ENCODE results near the gene ABCC9.

DNA sequence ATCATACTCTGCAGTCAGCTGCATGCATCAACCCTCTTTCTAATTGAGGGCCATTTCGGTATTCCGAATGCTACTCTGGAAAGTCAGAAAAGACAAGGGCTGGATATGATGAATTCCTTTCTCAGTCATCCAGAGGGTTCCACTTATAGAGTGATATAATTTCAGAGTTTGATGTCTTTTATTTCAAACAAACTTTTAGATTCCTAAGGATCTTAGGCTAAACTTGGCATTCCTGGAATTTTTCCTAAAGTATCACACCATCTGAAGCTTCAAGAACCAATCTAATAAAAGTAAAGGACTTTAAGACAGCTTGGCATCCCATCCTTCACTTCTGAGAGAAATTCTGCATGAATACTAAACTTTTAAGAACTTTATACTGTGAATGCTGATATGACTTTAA is 97.4 kb downstream of the ABCC9 start:
- no peak for TF ChIP-seq POLR2A (IDR thresholded peaks at IDR 0.05)
- TF ChIP-seq, protein P1, sequence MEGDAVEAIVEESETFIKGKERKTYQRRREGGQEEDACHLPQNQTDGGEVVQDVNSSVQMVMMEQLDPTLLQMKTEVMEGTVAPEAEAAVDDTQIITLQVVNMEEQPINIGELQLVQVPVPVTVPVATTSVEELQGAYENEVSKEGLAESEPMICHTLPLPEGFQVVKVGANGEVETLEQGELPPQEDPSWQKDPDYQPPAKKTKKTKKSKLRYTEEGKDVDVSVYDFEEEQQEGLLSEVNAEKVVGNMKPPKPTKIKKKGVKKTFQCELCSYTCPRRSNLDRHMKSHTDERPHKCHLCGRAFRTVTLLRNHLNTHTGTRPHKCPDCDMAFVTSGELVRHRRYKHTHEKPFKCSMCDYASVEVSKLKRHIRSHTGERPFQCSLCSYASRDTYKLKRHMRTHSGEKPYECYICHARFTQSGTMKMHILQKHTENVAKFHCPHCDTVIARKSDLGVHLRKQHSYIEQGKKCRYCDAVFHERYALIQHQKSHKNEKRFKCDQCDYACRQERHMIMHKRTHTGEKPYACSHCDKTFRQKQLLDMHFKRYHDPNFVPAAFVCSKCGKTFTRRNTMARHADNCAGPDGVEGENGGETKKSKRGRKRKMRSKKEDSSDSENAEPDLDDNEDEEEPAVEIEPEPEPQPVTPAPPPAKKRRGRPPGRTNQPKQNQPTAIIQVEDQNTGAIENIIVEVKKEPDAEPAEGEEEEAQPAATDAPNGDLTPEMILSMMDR (IDR thresholded peaks at IDR 0.05 in 4 of 5, conservative IDR thresholded peaks at IDR 0.05 in 1 of 5), result no peak
